ENCODE results near the gene PLEKHA7.
"Not testable (repeated sequence)": the region's sequence is repeated elsewhere in the genome, so short reads cannot be mapped to it uniquely, and the experiment has no call there.

PLEKHA7 gene

DNA sequence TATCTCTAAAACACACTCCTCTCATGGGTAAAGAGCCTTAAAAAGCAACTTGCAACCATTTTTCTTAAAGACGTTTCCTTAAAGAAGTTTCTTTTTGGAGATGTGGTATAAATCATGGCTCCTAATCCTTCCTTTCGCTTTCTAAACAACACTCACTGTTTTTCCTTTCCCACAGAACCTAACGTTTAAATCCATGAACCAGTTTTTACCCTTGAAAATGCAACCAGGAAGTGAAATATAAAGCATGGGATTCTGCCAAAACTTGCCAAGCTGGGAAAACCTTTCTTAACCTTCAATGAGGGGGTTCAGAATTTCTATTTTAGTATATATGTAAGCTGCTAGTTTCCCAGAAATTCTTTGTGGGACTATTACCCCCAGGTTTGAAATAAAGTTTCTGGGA, 8.6 kb downstream of the PLEKHA7 start:
- DNase-seq (ENCODE audit: low spot score) = no peak

- DNase-seq (ENCODE audit: low spot score) = no peak
Measured at GRCh38 chr11:17004486-17005148, 9.6 kb downstream of the PLEKHA7 start.

DNA sequence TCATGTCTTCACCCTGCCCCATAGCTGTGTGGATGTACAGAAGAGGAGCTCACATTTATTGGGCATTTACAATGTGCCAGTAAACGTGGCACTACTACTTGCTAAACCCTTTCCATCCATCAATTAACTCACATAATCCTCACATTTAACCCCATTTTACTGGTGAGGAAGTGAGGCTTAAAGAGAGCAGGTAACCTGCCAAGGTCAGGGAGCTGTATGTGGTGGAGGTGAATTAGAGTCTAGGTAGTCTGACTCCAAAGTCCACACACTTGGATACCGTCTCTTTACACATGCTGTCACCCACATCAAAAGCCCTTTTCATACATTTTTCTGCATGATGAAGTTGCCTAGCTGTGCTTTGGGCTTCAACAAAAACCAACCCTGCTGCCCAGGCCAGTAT, 10.8 kb downstream of the PLEKHA7 start:
- no peak for DNase-seq (ENCODE audit: low spot score)

- no peak for DNase-seq (ENCODE audit: low spot score)
Measured at GRCh38 chr11:17002543-17002942, 11.7 kb downstream of the PLEKHA7 start.

DNA sequence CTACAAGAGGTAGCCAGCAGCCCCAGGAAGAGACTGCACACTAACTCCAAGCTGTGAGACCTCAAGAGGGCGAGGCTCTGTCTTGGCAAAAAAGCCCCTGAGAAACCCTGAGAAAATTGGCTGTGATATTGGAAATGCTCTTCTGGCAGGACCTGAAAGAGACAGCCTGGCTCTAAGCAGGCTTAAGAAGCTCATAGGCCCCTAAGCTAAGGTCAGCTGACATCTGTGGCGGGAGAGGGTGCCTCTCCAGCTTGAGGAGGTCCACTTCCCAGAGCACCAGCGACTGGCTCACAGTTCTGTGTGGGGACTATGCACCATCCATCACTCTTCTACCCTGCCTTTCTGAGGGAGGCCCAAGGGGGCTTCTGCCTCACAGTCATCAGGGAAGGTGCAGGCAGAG, 12.4 kb downstream of the PLEKHA7 start:
- no peak for DNase-seq (ENCODE audit: low spot score)

DNA sequence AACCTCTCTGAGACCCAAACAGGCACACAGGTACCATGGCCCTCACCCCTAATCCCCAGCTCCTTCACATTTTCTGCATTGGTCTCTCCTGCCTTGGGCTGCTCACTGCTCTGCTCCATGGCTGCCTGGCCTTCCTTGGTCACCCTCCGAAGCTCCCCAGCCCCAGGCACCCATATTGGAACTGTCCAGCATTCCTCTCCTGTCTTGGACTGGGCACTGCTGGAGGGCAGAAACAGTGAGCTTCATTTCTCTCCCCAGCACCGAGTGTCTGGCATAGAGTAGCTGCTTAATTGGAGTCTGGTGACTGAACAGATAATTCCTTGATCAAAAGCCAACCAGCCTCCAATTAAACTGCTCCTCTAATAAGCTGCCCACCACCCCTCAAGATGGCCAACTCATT, 13.2 kb downstream of the PLEKHA7 start:
- DNase-seq (ENCODE audit: low spot score) = no peak

DNA sequence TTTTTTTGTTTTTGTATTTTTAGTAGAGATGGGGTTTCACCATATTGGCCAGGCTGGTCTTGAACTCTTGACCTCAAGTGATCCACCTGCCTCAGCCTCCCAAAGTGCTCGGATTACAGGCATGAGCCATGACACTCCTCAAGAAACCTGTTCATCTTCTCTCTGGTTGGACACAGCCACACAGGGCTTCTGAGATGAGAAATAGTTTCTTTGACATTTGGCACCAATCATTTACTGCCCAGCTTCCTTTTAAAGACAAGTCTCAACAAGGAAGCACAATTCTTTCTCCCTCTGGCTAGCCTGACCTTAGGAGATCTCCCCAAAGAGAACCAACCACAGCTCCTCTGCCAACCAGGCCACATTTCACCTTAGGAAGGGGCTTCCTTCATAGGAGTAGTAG, 14.0 kb downstream of the PLEKHA7 start:
- not testable (repeated sequence) for DNase-seq (ENCODE audit: low spot score)

DNA sequence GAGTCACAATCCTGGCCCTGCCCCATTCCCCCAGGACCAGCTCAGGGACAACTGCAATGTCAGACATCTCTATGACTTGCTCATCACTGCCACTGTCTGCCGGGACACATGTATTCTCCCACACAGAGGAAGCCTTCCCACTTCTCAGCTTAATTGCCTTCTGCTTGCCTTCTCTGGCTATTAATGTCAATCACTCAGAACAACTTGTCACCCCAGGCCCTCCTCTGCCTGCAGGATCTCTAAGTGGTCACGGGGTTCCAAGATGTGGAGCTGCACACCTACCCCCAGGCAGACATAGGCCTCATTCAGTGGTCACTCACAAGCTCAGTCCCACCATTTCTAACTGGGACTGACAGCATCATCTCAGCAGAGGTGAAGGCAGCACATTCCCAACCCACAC, 15.1 kb downstream of the PLEKHA7 start:
- no peak for DNase-seq (ENCODE audit: low spot score)

DNA sequence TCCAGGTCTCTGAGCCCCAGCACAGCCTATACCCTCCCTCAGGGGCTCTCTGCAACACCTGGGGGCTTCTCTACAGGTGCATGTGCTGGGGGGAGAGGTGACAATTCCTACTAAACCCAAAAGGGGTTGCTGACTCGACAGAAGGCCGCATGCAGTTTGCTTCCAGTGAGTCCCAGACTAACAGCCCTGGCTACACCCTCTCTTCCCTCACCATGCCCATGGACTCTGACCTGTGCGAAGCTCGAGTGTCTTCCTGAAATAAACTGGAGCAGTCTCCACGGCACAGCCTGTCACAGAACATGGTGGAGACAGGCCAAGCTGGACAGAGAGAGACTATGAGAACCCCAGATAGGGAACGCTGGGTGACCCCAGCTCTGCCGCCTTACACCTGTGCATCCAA, 16.6 kb downstream of the PLEKHA7 start:
- DNase-seq (ENCODE audit: low spot score) = no peak

DNA sequence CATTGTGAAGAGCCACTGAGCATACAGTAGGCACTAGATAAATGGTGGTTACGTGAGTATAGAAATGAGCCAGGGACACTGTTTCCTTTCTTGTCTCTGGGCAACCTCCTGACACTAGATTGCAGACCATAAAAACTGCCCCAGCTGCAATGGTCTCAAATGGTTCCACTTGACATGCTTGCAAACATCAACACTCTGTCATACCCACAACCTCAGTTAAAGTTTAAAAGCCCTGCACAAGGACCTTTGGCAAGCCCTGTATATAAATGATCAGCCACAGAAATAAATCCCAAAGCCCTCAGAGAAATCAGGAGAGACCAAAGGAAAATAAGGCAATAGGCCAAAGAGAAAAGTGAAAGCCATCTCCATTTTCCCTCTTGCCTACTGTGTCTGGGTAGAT, 20.7 kb downstream of the PLEKHA7 start:
- DNase-seq (ENCODE audit: low spot score) = no peak

DNA sequence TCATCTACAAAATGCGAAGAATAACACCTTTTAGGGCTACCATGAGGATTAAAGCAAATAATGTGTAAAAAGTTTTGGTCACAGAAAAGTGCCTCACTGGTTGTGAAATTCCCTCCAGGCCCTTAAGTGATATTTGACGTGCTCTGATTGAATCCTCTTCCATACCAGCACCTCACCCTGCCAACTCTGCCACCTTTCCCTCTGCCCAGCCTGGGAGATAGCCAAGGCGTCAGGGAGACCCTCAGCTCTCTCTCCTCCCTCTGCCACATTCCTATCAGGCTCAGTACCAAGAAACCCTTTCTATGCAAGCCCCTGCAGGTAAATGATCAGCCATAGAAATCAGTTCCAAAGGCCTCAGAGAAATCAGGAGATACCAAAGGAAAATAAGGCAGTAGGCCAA, 21.4 kb downstream of the PLEKHA7 start:
- DNase-seq (ENCODE audit: low spot score) = no peak

DNA sequence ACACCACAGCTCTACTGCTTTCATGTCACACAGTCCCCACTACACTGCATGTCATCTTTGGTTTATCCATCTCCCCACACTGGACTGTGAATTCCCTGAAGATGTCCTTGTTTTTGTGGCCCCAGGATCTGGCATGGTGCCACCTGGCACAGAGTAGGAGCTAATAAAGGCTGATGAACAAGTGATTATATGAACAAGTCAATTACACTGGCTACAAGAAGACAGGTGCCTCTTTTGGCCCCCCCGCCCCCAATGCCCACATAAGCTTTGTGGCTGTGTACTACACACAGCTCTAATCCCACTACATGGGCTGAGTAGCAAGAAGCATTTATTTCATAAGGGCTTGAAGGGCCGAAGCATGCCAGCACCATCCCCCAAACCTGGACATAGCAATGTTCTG, 24.7 kb downstream of the PLEKHA7 start:
- no peak for DNase-seq (ENCODE audit: low spot score)

GRCh38 chr11:16987205-16987568, 27.0 kb downstream of the PLEKHA7 start:
- no peak for DNase-seq (ENCODE audit: low spot score)

- DNase-seq (ENCODE audit: low spot score) = no peak
Measured at GRCh38 chr11:16986434-16987204, 27.6 kb downstream of the PLEKHA7 start.

- DNase-seq (ENCODE audit: low spot score) = no peak
Measured at GRCh38 chr11:16985297-16985696, 28.9 kb downstream of the PLEKHA7 start.

DNA sequence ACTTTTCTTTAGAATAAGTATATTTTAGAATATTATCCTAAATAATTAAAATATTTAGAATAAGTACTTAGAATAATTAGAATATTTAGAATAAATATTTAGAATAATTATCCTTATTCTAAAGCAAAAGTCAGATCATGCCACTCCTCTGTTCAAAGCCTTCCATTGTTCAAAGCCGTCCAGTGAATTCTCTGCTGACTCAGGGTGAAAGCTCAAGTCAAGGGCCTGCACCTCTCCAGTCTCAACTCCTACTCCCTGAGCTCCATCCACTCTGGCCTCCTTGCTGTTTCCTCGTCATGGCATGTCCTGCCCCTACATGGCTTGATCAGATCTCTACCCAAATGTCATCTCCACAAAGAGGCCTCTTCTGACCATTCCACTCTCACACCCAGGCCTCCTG, 30.0 kb downstream of the PLEKHA7 start:
- no peak for DNase-seq (ENCODE audit: low spot score)

DNA sequence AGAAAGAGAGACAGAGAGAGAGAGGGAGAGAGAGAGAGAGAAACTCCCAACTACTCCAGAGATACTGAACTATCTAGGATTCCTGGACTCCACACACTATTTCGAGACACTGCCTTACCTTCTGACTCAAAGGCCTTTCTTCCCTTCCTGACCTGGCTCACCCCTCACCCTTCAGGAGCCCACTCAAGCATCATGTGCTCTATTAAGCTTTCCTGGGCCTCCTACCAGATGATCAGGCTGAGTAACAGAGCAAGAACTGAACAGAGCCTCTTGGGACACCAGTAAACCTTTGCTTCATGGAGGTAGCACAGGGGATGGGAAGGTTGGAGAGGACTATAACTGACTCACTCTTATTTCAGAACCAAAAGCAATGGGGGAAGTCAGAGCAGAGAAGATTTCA, 31.4 kb downstream of the PLEKHA7 start:
- no peak for DNase-seq (ENCODE audit: low spot score)

DNA sequence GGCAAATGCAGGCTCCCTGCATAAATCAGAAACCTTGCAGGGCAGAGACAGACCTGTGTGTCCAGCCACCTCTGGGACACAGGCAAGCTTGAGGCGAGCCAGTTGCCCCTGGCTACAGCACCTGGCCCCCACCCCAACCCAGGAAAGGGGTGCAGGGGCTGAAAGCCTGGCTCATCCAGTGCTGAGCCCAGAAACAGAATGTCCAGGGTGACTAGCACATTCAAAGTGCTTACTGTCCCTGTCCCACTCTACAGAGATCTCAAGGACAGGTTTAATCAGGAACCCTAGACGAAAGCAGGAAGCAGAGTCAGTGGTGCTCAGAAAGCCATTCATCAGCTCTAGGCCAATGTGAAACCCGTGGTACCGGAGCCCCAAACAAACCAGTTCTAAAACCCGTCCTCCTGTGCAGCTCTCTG, 31.9 kb downstream of the PLEKHA7 start:
- DNase-seq (ENCODE audit: low spot score) = no peak

DNA sequence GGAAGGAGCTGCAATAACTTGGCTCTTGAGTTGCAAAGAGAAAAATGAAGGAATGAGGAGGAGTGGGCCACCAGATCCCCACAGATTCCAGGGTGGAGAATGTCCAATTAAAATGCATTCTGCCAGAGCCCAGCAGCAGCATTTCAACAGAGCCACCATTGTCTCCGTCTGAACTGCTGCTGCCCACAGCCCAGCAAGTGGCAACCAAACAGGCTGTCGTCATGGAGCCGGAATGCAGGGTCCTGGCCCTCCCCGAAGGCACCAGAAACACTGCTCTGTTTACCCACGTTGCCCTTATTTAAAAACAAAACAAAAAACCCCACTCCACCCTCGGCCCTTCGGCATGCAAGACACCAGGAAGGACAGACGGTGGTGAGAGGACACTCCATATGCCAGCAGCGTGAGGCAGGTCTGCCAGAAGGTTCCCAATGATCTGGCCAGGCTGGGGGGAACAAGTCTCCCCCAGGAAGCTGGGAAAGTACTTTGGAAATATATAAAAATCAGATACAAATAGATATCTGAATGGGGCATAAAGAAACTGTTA, 32.5 kb downstream of the PLEKHA7 start:
- no peak for DNase-seq (ENCODE audit: low spot score)

DNA sequence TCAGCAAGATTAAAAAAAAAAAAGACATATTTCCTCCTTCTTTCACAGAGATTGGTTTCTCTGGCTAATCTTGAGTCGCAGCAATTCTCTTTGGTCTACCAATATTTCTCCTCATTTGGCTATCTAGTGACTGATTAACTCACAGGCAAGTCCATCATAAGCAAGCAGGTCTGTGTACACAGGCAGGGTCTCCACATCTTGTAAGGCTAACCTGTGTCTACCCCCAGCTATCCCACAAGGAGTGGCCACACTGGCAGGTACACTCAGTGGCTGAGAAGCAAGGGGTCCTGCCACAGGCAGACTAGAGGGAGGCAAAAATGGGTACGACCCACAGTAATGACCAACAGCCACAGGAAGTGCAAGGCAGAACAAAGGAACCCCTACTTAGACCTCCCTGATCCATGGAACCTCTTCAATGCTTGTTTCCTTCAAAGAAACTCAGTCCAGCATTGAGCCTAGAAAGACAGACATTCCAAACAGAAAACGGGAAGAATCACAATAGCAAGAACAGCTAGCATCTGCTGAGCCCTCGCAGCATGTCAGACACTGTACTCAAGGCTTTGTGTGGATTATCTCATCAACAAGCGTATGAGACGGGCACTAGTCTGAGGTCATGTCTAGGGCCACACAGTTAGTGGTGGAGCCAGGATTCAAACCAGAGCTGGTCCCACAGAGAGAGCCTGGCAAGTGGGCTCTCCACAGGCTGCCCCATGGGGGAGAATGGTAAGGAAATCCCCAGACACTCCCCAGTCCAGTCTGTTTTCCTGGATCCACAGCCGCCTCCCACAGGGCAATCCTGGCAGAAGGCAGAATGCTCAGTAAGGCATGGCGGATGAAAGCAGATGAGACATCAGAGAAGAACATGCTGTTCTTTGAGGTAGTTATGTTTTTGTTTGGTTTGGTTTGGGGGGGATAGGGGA, 34.3 kb downstream of the PLEKHA7 start:
- DNase-seq (ENCODE audit: low spot score) = no peak

GRCh38 chr11:16977994-16978315, 36.3 kb downstream of the PLEKHA7 start:
- DNase-seq (ENCODE audit: low spot score) = no peak

- DNase-seq (ENCODE audit: low spot score) = no peak
Measured at GRCh38 chr11:16977136-16977993, 36.8 kb downstream of the PLEKHA7 start.
